Stimulated activated CD8-positive, alpha-beta memory T cell treated with anti-CD3 and anti-CD28 coated beads, Interleukin-12 subunit alpha, Interleukin-12 subunit beta, amount 100 ng/mL, for 24 hours (primary cell): ENCODE measurements around the gene PTGER4.
"Not testable (repeated sequence)": the region's sequence is repeated elsewhere in the genome, so short reads cannot be mapped to it uniquely, and the experiment has no call there.

Experiments used
- DNase-seq: peaks from one replicate; pipeline ENCODE4 v3.0.0-alpha.2; 2020; ENCODE audit errors: extremely low read depth

Gene PTGER4

GRCh38 chr5:40679913-40680681, at the start of gene PTGER4:
PTGER4 (plus strand) TSS chr5:40679915; CDS start chr5:40680994, 1,079 bp downstream.
- DNase-seq: no peak

GRCh38 chr5:40630126-40630525, 49.6 kb upstream of the PTGER4 start:
- no peak for DNase-seq

GRCh38 chr5:40631236-40631635, 48.5 kb upstream of the PTGER4 start:
- DNase-seq: no peak

- DNase-seq: no peak
Observed at GRCh38 chr5:40634154-40634553, 45.6 kb upstream of the PTGER4 start.

- DNase-seq: no peak
Observed at GRCh38 chr5:40634593-40634992, 45.1 kb upstream of the PTGER4 start.

GRCh38 chr5:40639531-40639930, 40.2 kb upstream of the PTGER4 start:
- DNase-seq: not testable (repeated sequence)

GRCh38 chr5:40646266-40646665, 33.4 kb upstream of the PTGER4 start:
- no peak for DNase-seq

- no peak for DNase-seq
Observed at GRCh38 chr5:40648150-40648549, 31.6 kb upstream of the PTGER4 start.

- no peak for DNase-seq
Observed at GRCh38 chr5:40649463-40650030, 30.2 kb upstream of the PTGER4 start.

- DNase-seq: no peak
Observed at GRCh38 chr5:40651201-40651600, 28.5 kb upstream of the PTGER4 start.

GRCh38 chr5:40652441-40653220, 27.1 kb upstream of the PTGER4 start:
- no peak for DNase-seq

GRCh38 chr5:40653221-40654022, 26.3 kb upstream of the PTGER4 start:
- no peak for DNase-seq

- no peak for DNase-seq
Observed at GRCh38 chr5:40654377-40654991, 25.2 kb upstream of the PTGER4 start.

GRCh38 chr5:40655138-40655537, 24.6 kb upstream of the PTGER4 start:
- DNase-seq: no peak

GRCh38 chr5:40656091-40656490, 23.6 kb upstream of the PTGER4 start:
- DNase-seq: not testable (repeated sequence)

- no peak for DNase-seq
Observed at GRCh38 chr5:40656766-40657165, 22.9 kb upstream of the PTGER4 start.

- no peak for DNase-seq
Observed at GRCh38 chr5:40660751-40661150, 19.0 kb upstream of the PTGER4 start.

- DNase-seq: no peak
Observed at GRCh38 chr5:40665635-40666298, 13.9 kb upstream of the PTGER4 start.

GRCh38 chr5:40666657-40667056, 13.1 kb upstream of the PTGER4 start:
- no peak for DNase-seq

GRCh38 chr5:40667161-40667663, 12.5 kb upstream of the PTGER4 start:
- DNase-seq: no peak
